HG03571 (cell line): Measurements from ENCODE around the gene CHD8.
A peak's percentile ranks its signal among the peaks of the same experiment; 100 is the strongest.

Experiments used
- ATAC-seq: cut with Tn5 transposase; IDR thresholded peaks from one replicate; pipeline ENCODE4 v1.9.1; 2021; ENCODE audit not compliant: unreplicated experiment

Gene CHD8

GRCh38 chr14:21440859-21441258 is 15.1 kb downstream of the CHD8 start:
- ATAC-seq: no peak

GRCh38 chr14:21437063-21437901 is 18.6 kb downstream of the CHD8 start:
- ATAC-seq: peak; percentile 96

GRCh38 chr14:21436567-21437062 is 19.3 kb downstream of the CHD8 start:
- ATAC-seq: no peak

- no peak for ATAC-seq
These were observed 24.8 kb downstream of the CHD8 start for GRCh38 chr14:21431126-21431525.

GRCh38 chr14:21428930-21429329 is 27.0 kb downstream of the CHD8 start:
- no peak for ATAC-seq

GRCh38 chr14:21426692-21427091 is 29.2 kb downstream of the CHD8 start:
- no peak for ATAC-seq

- ATAC-seq: no peak
These were observed 36.4 kb downstream of the CHD8 start for GRCh38 chr14:21419528-21419927.

GRCh38 chr14:21415329-21415728 is 40.6 kb downstream of the CHD8 start:
- no peak for ATAC-seq

GRCh38 chr14:21414137-21414631 is 41.7 kb downstream of the CHD8 start:
- no peak for ATAC-seq

GRCh38 chr14:21408147-21408546 is 47.8 kb downstream of the CHD8 start:
- no peak for ATAC-seq

- no peak for ATAC-seq
These were observed 49.7 kb downstream of the CHD8 start for GRCh38 chr14:21406213-21406612.

- ATAC-seq: no peak
These were observed 50.8 kb downstream of the CHD8 start for GRCh38 chr14:21405097-21405496.

- no peak for ATAC-seq
These were observed 56.5 kb downstream of the CHD8 start for GRCh38 chr14:21399311-21399870.

- no peak for ATAC-seq
These were observed 57.0 kb downstream of the CHD8 start for GRCh38 chr14:21398901-21399300.

- no peak for ATAC-seq
These were observed 60.5 kb downstream of the CHD8 start for GRCh38 chr14:21395450-21395849.

GRCh38 chr14:21385188-21385904 is 70.6 kb downstream of the CHD8 start:
- no peak for ATAC-seq

- ATAC-seq: peak; percentile 9
These were observed 71.5 kb downstream of the CHD8 start for GRCh38 chr14:21384494-21384851.

GRCh38 chr14:21383848-21384493 is 72.0 kb downstream of the CHD8 start, which contains the start of gene SUPT16H:
TSS of gene SUPT16H (minus strand) at chr14:21384019. CDS start at chr14:21383927, 92 bp downstream.
- ATAC-seq: peak; percentile 83

- ATAC-seq: peak; percentile 30
These were observed 72.8 kb downstream of the CHD8 start for GRCh38 chr14:21382886-21383847.

- ATAC-seq: no peak
These were observed 73.8 kb downstream of the CHD8 start for GRCh38 chr14:21382095-21382494.
